Hematopoietic multipotent progenitor cell (in vitro differentiated cells): Measurements from ENCODE around the gene ANKH. TPM values are rescaled to one million over a fixed set of nuclear protein-coding genes. Genes with fewer than 3 reads are reported as not detected.

Experiments
- DNase-seq, 3 donors: peaks; one replicate each; pipeline ENCODE4 v3.0.0-alpha.2; 2011 to 2015; ENCODE audit warnings: low read depth in 2 of 3, low spot score in 2 of 3
- total RNA-seq: library from RNA; depleted of rRNA; stranded (reverse); fragments of >200 nt; gene quantifications from one replicate; pipeline ENCODE4 v1.2.3, GENCODE V29; 2012

The ANKH gene
- total RNA-seq, 1 donor: 14.0 TPM

DNA sequence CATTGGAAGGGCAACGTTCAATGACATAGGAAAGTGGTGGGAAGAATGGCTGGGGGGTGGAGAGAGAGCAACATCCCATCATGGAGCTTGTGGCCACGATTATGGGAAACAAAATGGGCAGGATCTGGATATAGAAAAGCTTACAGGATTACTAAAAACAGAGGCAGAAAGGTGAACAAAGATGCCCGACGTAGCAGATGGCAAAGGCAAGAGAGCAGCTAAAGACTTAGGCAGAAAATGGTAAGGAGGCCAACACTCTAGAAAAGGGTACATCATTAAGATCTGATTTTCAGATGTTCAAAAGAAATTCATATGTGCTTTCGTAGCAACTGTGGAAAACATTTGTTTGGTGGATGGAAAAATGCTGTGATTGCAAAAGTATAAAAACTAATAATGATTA is 104.5 kb downstream of the ANKH start:
- DNase-seq: no peak

DNA sequence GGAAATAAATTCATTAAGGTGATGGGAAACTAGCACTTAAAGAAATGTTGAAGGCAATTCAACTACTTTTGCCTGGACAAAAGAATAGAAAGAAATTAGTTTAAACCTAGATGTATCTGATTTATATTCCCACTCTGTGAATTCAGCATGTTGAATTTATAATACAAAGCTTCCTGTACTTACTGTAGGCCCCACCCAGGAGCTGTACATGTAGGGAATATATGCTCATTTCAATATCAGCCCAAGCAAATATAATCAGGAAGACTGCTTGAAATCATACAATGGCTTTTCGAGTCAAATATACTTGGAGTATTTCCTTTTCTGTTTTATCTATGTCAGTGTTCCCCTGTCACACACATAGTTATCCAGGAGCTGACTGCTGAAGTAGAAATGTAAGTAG is 105.0 kb downstream of the ANKH start:
- DNase-seq: no peak

DNA sequence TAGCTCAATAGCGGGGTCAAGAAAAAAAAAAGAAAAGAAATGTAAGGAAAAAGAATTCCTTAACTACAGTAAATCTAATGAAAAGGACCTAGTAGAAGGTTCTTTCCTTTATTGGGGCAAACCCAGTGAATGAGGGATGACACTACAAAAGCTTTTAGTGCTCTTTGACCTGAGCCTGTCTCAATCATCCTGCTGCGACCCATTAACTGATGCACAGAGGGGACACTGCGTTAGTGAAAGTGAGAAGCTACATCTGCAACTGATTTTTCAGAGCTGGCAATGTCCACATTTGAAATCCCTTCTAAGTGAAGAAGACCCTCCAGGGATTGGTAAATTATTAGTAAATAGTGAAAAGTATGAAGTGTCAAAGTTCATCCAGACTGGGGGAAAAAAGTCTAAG is 106.0 kb downstream of the ANKH start:
- no peak for DNase-seq

DNA sequence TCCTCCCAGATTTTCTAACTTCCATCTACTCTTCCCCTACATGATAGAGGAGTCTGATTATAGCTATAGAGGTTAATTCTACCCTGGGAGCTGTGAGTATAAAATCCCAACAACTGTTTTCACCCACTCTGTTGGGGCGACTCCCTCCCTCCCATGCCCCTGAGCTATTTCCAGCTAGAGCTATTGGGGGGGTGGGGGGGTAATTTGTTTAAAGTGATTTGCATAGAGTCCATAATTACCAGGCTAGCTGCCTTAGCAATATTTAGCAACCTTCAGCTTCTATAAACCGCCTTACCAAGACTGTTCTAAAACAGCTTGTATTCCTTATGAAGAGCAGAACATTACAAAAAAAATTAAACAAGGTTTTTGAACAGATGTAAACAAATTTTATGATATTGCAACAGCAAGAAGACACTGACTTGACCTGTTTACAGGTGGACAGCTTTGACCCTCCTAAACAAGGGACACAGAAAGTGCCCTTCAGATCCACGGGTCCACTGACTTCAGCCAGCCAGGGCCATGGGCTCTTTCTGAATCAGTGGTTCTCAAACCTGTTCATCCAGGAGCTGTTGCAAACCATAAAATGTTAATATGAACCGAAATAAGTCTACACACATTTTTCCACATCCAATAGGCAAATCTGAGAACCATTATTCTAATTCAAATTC is 108.9 kb downstream of the ANKH start:
- DNase-seq: no peak

DNA sequence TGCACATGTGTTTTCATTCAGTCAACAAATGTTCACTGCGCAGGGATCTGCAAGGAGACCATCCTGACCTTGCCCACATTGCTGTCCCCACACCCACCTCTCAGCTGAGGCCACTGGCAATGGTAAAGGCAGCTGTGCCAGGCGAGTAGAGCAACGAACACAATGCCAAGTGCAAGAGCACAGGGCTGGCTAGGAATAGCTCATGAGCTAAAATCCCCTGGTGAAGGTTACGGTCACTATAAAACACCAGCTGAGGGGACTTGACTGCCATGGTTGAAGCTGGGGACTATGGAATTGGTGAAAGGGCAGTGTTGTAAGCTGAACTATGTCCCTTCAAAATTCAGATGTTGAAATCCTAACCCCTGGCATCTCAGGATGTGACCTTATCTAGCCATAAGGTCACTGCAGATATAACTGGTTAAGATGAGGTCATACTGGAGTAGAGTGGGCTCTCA is 111.0 kb downstream of the ANKH start:
- DNase-seq: no peak

DNA sequence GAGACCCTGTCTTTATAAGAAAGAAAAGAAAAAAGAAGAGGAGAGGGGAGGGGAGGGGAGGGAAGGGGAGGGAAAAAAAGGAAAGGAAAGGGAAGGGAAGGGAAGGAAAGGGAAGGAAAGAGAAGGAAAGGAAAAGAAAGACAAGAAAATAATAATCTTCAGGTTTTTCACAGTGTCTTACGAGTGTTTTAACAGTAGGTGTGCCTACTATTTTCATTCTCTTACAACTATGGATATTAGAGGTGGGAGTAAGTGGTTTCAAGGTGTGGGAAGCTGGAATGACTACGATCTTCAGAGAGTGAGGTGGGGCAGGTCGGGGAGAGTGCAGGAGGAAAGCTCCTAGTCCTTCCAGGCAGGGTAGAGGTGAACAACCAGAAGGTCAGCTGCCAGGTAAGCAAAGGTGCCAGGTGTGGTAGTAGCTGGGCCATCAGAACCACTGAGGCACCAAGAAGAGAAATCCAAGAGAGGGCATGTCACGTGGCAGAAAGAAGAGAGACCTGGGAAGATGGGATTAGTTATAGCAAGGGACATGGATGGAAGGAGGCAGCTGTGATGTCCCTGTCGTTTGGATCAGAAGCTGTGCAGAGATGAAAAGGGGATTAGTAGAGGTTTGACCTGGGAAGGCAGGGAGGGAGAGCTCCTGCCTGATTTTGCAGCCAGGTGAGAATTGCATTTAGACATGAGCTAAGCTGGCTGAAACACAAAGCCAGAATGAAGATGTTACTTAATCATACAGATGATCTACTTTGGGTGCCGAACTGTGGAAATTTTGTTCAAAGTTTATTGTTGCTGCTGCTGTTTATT is 111.6 kb downstream of the ANKH start:
- DNase-seq: no peak

DNA sequence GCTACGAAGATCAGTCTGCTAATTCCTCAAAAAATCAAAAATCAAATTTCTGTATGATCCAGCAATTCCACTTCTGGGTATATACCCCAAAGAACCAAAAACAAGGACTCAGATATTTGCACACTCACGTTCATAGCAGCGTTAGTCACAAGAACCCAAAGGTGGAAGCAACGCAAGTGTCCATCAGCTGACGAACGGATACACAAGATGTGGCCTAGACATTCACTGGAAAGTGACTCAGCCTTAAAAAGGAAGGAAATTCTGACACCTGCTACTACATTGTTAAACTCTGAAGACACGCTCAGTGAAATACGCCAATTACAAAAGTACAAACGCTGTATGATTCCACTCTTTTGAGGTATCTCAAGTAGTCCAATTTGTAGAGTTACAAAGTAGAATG is 113.7 kb downstream of the ANKH start:
- DNase-seq: peak in 2 of 3 donors; percentile 25 to 48

DNA sequence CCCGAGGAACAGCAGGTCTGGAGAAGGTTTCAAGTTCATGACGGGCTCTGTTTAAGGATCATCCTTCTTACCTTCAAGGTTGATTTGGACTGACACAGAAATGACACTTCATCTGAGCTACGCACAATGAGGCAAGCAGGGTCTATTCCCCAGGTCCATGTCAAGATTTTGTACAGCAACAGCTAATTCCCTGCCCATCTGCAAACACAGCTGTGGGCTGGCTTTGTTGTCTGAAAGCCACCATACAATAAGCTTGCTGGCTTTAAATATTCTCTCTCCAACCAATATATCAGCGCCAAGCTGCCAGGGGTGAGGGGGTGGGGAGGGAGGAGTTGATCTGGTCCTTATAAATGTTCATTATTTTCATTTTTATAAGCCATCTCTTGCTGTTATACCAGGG is 115.1 kb downstream of the ANKH start:
- DNase-seq: no peak

DNA sequence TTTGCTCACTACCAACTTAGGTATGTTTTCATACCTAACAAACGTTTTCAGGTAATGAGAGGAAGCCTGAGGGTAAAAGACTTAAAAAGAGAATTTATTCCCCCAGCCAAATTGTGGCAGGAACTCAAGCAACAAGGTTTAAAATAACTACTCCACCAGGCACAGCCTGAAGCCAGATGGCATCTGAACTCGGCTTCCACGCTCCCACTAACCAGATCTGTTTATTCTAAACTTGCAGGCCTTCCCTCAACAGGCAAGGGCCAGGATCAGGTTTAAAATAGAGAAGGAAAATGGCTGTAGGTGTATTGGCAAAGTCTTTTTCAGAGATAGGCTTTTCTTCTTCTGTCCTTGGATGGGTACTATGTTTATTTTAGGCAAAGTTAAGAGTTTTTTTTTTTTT is 117.6 kb downstream of the ANKH start:
- no peak for DNase-seq

DNA sequence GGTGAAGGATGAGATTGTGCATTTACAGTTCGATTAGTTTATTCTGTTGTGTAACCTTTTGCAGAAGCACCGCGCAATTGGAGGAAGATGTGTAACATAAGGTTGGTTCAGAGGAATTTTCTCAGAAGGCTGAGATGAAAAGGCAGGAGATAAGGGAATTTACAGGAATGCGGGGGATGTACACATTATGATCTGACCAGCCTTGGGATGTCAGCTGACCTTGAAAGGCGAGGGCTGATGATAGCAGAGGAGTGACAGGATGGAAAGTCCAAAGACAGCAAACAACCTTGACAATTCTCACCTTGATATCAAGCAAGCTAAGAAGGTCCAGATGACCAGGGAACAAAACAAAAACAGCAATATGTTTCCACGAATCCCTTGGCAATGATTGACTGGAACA is 118.3 kb downstream of the ANKH start:
- no peak for DNase-seq

DNA sequence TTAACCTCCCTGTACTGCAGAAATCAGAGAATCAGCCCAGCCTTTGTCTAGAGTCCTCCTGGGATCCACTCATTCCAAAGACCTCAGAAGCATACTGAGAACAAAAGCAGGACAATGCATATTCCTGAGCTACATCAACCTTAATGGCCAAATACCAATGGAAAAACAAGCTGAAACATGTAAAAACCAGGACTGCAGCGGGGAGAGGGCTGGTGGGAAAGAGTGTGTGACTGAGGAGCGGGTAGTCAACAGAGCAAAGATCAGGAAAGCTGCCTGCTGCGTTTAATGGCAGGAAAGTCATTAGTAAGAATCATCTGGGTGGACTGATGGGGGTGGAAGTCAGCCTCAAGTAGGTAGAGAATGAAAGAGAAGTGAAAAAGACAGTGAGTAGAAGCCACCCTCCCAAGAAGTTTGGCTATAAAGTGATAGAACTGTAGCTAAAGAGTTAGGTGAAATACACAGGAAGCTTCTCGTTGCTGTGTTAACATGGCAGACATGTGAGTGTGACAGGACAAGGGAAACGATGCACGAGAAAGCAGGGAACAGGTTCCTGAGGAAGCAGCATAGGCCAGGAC is 119.0 kb downstream of the ANKH start:
- no peak for DNase-seq

DNA sequence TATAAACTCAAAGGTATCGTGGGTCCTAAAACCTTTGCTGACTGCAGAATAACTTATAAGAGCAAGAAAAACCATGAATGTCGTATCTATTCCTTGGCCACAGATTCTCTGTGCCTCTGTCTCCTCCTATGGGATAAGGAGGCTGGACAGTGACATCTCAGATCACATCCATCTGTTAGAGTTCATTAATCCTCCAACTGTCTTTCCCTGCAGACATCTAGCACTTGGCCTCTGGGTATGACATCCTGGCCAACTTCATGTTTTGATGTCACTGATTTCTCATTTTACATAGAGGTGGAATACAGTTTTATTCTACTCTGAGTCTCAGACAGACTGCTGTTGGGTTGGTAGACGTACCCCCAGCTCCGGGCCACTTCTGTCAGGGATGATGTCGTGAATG is 120.9 kb downstream of the ANKH start:
- DNase-seq: no peak

DNA sequence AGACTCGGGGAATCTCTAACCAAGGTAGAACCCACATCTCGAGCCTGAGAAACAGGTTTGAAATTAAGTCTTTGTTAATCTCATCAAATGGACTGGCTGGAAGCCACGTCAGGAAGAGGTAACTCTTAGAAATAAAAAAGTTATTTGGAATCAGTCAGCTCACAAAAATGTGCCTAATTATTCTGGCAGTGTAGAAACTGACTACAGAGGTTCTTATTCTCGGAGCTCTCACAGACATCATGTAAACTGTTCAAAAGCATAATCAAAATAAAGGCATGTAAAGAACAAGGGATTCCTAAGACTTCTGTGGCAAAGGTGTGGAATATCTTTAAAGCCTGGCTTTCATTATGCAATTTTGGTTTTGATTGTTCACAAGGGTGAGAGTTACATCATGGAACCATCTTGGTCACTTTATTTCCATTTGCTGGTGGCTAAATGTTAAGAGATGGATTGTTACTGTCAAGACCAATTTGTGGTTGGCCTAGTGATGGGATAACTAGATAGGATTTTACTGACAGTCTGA is 121.9 kb downstream of the ANKH start:
- no peak for DNase-seq

DNA sequence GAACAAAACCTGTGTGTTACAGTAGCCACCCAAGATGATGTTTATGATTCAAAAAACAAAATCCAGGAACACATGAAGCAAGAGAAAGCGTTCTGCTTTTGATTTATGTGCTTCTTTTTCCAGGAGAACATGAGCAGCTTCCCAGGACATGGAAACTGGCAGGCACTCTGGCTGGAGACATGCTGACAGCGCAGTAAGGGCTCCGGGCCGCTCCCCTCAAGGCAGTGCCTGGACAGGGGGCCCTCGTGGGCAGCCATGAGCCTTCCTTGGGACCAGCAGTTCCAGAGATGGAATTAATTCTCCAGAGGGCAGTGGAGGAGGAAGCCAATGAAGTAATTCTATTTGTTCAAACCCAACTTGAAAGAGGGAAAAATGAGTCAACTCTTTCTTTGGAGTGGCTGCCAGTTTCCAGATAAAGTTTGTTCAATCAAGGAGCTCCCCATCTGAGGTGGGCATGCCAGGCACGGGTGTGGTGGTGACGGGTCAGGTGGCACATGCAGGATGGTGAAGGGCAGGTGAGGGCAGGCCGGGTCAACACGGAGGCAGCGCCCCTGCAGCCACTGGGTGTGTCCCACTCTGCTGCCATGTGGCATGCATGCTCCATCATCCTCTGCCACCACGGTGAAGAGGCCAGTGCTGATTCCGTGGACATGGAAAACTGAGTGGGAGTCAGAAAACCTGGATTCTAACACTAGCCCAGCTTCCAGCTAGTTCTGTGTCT is 123.2 kb downstream of the ANKH start:
- no peak for DNase-seq

DNA sequence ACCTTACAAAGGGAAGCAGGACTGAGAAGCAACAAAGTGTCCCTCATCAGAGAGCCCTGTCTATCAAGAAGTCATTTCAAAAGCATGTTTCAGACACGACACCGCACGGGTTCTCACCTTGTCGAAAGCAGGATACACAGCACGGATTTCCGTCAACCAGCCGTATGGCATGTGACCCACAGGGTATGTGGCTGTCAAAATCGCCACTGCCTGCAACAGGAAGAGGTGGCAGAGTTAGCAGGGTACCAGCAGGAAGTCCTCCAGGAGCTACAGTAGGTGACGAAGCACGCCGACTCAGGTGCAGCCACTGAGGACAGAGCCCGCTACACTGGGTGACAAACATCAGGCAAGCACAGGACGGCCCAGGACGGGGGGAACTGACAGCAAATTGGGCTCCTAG is 125.8 kb downstream of the ANKH start:
- no peak for DNase-seq

DNA sequence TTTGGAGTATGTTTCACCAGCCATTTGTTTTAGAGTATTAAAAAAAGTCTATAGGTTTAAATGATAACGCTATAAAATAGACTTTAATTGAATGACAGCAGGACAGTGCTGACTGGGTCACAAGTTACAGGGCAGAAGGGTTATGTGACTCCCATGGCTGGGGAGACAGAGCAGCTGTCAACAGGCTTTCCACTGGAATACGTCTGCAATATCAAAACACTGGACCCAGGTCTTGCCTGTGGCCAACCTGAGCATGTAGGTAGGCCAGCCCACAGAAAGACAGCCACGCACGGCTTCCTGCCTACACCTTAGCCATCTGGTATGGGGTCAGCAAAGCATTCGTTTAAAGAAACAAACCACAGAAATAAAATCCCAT is 126.4 kb downstream of the ANKH start:
- no peak for DNase-seq

DNA sequence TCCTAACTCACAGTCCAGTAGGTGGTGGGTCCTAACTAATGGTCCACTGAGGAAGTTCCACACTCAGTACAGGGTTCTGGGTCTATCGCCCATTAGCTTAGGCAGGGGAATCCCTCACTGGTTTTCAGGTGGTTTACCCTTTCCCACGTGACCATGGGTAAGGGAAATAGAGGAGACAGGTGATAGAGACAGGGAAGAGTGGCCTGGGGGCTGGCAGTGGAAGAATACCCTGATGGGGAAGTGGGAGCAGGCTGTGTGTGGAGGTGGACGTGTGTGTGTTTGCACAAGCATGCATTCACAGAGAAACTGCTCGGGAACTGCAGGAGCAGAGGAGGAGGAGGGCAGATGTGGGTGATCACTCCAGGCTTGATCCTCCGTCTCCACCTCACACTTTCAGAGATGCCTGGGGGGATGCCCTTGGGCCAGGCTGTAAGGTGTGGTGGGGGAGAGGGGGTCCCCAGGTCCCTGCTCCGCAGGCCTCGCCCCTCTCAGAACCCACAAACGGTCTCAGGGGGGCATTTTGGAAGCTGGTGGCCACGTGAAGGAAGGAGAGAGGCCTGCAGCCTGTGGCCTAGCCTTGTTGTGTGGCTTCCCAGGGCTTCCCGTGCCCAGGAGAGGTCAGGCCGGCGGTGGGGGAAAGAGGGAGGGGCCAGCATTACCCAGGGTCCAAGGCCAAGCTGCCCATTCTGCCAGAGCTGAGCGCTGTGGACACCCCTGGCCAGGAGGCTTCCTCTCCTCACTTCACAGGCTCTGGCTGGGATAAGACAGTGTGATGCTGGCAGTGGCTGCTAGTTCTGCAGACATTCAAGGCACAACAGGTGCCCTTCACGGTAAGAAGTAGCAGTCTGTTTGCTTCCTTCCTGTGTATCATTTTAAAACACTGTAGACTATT is 127.0 kb downstream of the ANKH start:
- DNase-seq: no peak

DNA sequence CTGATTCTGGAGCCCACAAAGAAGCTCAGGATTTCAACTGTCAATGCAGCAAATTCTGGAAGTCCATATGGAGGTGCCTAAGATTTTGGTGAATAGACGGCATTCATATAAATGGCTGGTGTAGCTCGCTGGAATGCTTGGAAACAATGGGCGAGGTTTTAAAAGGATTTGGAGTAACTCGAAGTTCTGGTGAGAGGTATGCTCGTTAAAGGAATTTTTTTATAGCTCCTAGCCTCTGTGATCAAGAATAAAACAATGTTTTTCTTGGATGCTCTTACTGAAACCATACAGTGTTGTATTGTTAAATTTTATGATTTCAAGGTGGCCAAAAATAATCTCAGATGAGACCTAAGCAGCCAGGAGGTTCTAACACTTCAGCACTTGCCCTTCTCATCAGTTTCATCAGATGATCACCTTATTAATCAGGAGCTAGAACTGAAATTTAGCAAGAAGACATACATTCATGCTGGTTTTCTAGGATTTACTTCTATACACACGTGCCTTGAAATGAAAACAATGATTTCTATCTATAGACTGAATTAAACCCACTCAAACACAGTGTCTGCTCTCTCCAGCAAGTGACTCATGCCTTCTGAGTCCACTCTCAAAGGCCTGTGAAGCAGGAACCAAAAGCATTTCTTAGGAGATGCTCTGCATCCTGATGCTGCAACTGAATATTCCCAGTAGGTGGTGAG is 127.8 kb downstream of the ANKH start:
- DNase-seq: no peak

DNA sequence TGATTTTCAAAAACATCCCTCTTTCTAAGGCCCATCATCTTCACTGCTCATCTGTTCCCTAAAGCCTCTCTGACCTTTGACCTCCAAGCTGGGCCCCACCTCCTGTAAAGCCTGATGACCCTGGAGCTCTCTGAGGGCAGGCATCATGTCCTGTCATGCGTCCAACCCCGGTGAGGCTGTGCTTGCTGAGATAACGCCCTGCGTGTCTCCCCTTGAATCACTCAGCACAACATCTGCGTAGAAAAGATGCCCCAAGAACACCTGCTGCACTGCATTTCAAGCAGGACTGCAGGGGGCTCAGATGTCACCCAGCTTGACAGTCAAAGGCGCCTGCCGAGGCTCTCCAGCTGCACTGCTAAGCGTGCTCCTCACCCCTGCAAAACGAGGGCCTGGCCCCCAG is 129.1 kb downstream of the ANKH start:
- no peak for DNase-seq
